DMS53 (cell line): ENCODE measurements around the gene MAPKAPK3.
"Not testable (repeated sequence)": the region's sequence is repeated elsewhere in the genome, so short reads cannot be mapped to it uniquely, and the experiment has no call there.

Experiments
- DNase-seq: peaks from one replicate; lab custom pipeline; 2025; lab: John Stamatoyannopoulos, UW

Gene MAPKAPK3

GRCh38 chr3:50656417-50657195, 39.7 kb downstream of the MAPKAPK3 start:
- DNase-seq: no peak

- no peak for DNase-seq
Measured at GRCh38 chr3:50657407-50657806, 40.5 kb downstream of the MAPKAPK3 start.

- no peak for DNase-seq
Measured at GRCh38 chr3:50657816-50658215, 40.9 kb downstream of the MAPKAPK3 start.

DNA sequence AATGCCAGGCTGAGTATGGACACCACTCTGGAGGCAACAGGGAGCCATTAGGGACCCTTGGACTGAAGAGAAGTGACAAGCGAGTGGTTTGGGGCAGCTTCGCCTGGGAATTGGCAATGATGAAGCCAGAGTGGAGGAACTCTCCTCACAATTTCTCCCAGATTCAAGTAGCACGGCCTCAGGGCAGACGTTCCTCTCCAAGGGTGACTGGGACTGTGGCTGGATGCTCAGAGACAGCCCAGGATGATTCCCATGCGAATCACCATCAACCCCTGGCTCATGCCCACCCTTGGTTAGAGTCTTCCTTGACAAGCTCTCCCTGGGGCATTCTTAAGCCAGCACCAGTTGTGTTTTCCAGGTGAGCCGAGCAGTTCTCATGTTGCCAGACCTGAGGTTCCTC, 41.5 kb downstream of the MAPKAPK3 start:
- no peak for DNase-seq

- DNase-seq: no peak
Measured at GRCh38 chr3:50658831-50659230, 41.9 kb downstream of the MAPKAPK3 start.

DNA sequence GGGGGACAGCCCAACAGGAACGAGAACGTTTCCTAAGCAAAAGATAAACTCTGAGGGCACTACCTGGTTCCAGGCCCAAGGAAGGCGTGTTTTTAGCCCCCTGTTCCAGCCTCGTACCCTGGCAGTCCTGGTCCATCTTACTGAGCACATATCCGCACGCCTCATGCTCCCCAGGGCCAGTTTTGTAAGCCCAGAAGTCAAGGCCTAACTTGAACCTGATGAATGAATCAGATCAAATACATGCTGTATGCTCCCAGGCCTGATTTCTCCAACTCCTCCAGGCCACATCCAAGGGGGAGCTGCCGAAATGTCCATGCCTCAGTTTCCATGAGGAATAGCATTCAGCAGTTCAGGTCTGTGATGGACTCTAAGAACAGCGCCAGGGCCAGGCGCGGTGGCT, 43.4 kb downstream of the MAPKAPK3 start:
- DNase-seq: no peak

DNA sequence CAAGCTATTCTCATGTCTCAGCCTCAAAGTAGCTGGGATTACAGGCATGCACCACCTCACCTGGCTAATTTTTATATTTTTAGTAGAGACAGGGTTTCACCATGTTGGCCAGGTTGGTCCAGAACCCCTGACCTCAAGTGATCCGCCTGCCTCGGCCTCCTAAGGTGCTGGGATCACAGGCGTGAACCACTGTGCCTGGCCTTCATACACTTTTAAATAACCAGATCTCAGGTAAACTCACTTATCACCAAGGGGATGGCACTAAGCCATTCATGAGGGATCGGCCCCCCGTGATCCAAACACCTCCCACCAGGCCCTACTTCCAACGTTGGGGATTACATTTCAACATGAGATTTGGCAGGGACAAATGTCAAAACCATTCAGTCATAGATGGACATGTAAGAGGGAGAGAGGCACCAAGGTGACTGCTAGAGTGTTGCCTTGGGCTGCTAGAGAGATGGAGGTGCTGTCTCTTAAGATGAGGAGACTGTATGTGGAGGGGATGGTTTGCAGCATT, 44.4 kb downstream of the MAPKAPK3 start:
- no peak for DNase-seq

- no peak for DNase-seq
Measured at GRCh38 chr3:50662408-50662807, 45.5 kb downstream of the MAPKAPK3 start.

GRCh38 chr3:50665081-50665840, 48.3 kb downstream of the MAPKAPK3 start:
- DNase-seq: no peak

- not testable (repeated sequence) for DNase-seq
Measured at GRCh38 chr3:50665841-50666115, 48.8 kb downstream of the MAPKAPK3 start.

DNA sequence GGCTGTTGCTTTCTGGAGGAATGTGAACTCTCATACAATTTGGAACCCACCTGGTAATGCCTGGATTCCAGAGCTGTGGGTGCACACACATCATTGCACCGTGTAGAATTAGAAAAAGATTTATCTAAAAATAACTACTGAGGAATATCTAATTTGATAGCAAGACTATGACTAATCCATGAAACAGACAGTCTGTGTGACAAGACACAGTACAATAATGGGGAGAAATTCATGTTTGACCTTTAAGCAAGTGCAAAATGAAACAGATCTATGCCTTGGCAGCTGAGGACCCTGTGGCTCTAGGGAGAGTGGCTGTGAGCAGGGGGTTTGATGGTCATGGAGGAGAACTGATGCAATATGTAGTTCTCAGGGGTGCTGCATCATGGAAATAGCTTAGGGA, 49.9 kb downstream of the MAPKAPK3 start:
- no peak for DNase-seq

GRCh38 chr3:50671331-50671730, 54.4 kb downstream of the MAPKAPK3 start:
- peak; percentile 83 for DNase-seq

DNA sequence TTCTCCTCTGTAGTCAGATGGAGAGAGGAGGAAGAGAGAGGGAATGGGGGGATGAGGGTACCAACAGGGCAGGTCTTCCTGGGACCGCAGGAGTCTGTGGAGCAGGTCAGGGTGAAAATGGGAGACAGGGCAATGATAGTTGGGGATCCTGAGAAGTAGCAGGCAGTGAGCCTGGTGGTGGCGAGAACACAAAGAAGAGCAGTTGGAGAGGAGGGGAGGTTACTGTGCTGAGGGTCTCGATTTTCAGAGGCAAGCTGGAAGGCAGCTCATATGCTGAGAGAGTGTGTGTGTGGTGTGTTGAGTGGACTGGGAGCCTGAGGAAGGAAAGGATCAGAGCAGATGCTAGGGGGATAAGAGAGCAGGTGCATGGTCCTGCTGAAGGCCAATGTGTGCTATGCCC, 55.7 kb downstream of the MAPKAPK3 start:
- peak; percentile 1 for DNase-seq

DNA sequence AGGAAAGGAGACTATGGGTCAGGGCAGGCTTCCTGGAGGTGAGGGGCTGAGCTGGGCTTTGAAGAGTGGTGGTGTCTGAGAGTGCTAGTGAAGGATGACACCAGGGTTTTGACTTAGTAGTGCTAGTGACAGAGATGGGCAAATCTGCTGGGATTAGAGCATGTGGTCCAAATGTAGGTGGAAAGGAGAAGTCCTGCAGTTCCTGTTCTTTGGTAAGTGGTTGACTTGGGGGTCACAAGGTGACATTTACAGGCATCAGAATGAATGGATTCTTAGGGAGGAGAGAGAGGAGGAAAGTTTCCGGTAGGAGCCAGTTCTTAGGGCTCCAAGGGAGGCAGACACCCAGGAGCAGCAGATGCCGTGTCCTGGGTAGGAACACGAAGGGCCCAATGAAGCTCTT, 57.0 kb downstream of the MAPKAPK3 start:
- DNase-seq: no peak

GRCh38 chr3:50674349-50675178, 57.6 kb downstream of the MAPKAPK3 start, which contains the start of gene DOCK3:
DOCK3 (plus strand) TSS chr3:50674927; CDS start chr3:50675264, 337 bp downstream.
- DNase-seq: peak; percentile 71

- peak; percentile 50 for DNase-seq
Measured at GRCh38 chr3:50675179-50676030, 58.5 kb downstream of the MAPKAPK3 start.

- DNase-seq: no peak
Measured at GRCh38 chr3:50676031-50676705, 59.2 kb downstream of the MAPKAPK3 start.

DNA sequence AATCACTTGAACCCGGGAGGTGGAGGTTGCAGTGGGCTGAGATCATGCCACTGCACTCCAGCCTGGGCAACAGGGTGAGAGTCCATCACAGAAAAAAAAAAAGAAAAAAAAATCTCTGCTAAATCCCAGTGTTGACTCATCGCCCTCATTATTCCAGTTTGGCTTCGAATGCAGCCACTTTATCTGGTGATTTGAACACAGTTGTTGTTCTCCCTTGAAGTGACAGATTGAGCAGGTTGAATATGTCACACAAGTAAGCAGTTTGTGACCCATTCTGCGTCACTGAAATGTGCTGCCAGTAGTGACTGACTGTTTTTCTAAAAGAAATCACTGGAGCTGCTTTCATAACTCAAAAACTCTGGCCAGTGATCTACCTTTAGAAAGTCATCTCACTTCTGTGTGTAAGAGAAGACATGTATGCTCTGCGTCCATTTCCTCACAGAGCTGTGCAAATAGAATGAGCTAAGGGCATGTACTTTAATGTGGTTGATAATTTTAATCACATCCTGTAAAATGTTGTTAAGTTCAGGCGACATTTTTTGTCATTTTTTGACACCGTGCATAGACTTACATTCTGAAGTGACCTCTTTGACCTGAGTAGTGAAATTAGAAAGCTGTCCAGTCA, 70.3 kb downstream of the MAPKAPK3 start:
- DNase-seq: peak; percentile 0

GRCh38 chr3:50687916-50688315, 71.0 kb downstream of the MAPKAPK3 start:
- DNase-seq: no peak

GRCh38 chr3:50688602-50689001, 71.7 kb downstream of the MAPKAPK3 start:
- not testable (repeated sequence) for DNase-seq
